NOMO-1 treated with DMSO at 0.1 percent for 48 hours (cell line): ENCODE measurements around the gene EEF1AKMT3.
"Not testable (repeated sequence)": the region's sequence is repeated elsewhere in the genome, so short reads cannot be mapped to it uniquely, and the experiment has no call there.

ENCODE experiments used
- DNase-seq: peaks from one replicate; lab custom pipeline; 2025; ENCODE audit not compliant: unreplicated experiment; lab: John Stamatoyannopoulos, UW

The EEF1AKMT3 gene

GRCh38 chr12:57764662-57765002 lies 7.8 kb upstream of the EEF1AKMT3 start:
- DNase-seq: no peak

- no peak for DNase-seq
These were observed 7.3 kb upstream of the EEF1AKMT3 start for GRCh38 chr12:57765003-57765697.

- DNase-seq: no peak
These were observed 6.5 kb upstream of the EEF1AKMT3 start for GRCh38 chr12:57765698-57766463.

GRCh38 chr12:57766464-57767304 lies 5.7 kb upstream of the EEF1AKMT3 start, which contains the start of gene CYP27B1:
TSS of gene CYP27B1 (minus strand) at chr12:57767078. CDS start at chr12:57767041, 37 bp downstream.
- DNase-seq: no peak

GRCh38 chr12:57767305-57767698 lies 5.1 kb upstream of the EEF1AKMT3 start:
- DNase-seq: no peak

- DNase-seq: no peak
These were observed 4.5 kb upstream of the EEF1AKMT3 start for GRCh38 chr12:57767876-57768275.

GRCh38 chr12:57769594-57769993 lies 2.8 kb upstream of the EEF1AKMT3 start:
- no peak for DNase-seq

GRCh38 chr12:57770734-57771133 lies 1.7 kb upstream of the EEF1AKMT3 start:
- DNase-seq: no peak

GRCh38 chr12:57771236-57771872 lies 1.1 kb upstream of the EEF1AKMT3 start:
- peak; percentile 92 for DNase-seq

- peak; percentile 91 for DNase-seq
These were observed 463 bp upstream of the EEF1AKMT3 start, which contains the start of gene METTL1 for GRCh38 chr12:57771873-57772428. TSS of gene METTL1 (minus strand) at chr12:57772105. CDS start at chr12:57772083, 22 bp downstream.

- not testable (repeated sequence) for DNase-seq
These were observed 2.2 kb downstream of the EEF1AKMT3 start for GRCh38 chr12:57774634-57775033.

GRCh38 chr12:57775044-57775443 lies 2.6 kb downstream of the EEF1AKMT3 start:
- no peak for DNase-seq

- no peak for DNase-seq
These were observed 3.3 kb downstream of the EEF1AKMT3 start for GRCh38 chr12:57775563-57776246.

GRCh38 chr12:57776247-57776587 lies 3.8 kb downstream of the EEF1AKMT3 start:
- no peak for DNase-seq

- no peak for DNase-seq
These were observed 5.0 kb downstream of the EEF1AKMT3 start for GRCh38 chr12:57777367-57777766.

- no peak for DNase-seq
These were observed 5.5 kb downstream of the EEF1AKMT3 start for GRCh38 chr12:57777911-57778310.

GRCh38 chr12:57779736-57780135 lies 7.3 kb downstream of the EEF1AKMT3 start:
- DNase-seq: no peak

GRCh38 chr12:57780284-57780897 lies 8.0 kb downstream of the EEF1AKMT3 start:
- no peak for DNase-seq

- peak; percentile 65 for DNase-seq
These were observed 8.8 kb downstream of the EEF1AKMT3 start for GRCh38 chr12:57781244-57781643.

GRCh38 chr12:57781801-57782200 lies 9.4 kb downstream of the EEF1AKMT3 start:
- peak; percentile 39 for DNase-seq
